Stimulated activated CD8-positive, alpha-beta memory T cell treated with anti-CD3 and anti-CD28 coated beads, Interleukin-7, amount 100 ng/mL, for 24 hours (primary cell): Measurements from ENCODE around the gene ZNF429.
"Not testable (repeated sequence)": the region's sequence is repeated elsewhere in the genome, so short reads cannot be mapped to it uniquely, and the experiment has no call there.

Source experiments
- DNase-seq: peaks from one replicate; pipeline ENCODE4 v3.0.0-alpha.2; 2020; ENCODE audit warnings: low read depth

Gene ZNF429

DNA sequence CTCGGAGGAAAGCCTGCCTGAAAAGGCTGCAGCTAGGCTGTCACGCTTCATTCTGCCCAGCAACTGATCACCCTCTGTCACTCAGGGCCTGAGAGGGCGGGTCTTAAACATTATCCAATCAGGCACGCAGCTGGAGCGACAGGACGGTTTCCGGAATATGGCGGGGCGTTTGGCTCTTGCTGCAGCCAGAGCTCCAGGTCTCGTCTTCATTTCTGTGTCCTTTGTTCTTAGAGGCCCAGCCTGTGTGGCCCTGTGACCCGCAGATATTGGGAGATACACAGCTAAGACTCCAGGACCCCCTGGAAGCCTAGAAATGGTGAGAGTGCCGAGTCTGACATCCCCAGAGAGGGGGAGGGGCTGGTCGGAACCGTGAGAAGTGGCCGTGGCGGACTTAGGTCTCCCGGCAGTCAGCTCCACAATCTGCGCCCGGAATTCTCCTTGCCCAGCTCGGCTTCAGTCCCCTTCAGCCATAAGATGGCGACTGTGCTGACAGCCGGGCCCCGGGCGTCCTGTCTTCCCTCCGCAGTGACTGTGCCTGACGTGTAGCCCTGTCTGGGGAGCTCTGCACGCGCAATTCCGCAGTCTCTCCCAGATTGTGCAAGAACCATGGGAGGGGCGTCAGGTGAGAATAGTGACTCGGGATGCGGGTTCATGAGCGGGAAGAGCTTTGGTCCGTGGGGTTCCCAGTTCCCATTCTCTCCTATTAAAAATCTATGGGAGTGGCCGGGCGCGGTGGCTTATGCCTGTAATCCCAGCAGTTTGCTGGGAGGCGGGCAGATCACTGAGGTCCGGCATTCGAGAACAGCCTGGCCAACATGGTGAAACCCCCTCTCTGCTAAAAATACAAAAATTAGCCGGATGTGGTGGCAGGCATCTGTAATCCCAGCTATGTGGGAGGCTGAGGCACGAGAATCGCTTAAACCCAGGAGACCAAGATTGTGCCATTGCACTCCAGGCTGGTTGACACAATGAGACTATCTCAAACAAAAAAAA lies at the start of gene ZNF429:
Gene ZNF429, plus strand, starts transcription at position 144 of the 993 bp plus-strand sequence. Its CDS starts 170 bp downstream, at position 314.
- DNase-seq = peak; percentile 76

DNA sequence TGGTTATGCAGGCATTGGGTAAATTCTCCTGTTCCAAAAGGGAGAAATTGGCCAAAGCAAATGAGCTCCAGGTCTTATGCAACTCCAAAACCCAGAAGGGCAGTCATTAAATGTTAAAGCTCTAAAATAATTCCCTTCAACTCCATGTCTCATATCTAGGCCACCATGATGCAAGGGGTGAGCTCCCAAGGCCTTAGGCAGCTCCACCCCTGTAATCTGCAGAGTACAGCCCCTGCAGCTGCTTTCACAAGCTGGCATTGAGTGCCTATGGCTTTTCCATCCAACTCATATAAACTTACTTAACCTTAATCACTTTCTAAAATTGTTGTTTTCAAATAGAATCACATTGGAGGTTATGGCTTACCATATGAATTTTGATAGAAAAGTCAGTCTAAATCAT lies 44.7 kb upstream of the ZNF429 start:
- no peak for DNase-seq

DNA sequence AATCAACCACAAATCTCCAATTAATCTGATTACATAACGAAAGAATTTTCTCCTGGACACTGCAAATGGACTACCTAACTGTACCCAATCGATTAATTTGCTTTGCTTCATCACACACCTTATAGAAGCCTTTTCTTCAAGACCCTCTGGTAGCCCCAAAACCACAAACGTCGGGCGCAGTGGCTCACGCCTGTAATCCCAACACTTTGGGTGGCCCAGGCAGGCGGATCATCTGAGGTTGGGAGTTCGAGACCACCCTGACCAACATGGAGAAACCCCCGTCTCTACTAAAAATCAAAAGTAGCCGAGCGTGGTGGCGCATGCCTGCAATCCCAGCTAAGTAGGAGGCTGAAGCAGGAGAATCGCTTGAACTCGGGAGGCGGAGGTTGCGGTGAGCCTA lies 42.9 kb upstream of the ZNF429 start:
- no peak for DNase-seq

DNA sequence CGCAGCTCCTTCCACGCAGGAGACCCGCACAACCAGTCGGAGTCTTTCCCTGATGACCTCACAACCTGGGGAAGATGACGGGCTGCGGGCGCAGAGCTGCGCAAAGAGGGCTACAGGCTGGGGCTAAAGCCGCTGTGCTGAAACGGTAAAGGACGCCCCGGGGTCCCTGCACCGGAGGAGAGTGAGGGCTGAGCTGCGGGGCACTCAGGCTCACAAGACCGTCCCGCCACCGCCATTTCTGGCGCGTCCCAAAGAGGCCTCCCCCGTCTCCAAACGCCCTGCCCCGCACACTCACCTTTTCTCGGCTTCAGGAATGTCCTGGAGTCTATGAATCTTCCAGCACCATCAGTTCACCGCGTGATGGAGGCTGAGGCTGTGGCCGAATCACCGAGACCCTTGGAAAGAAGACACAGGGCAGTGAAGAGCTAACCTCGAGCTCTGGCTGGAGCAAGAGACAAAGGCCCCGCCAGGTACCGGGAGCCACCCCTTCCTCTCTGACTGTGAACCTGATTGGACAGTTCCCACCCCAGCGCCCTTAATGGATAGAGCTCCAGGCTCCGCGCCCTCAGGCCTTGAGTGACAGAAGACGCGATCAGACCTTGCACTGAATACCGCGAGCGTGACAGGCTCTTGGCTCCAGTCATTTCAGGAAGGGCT lies 41.8 kb upstream of the ZNF429 start:
- DNase-seq = no peak

DNA sequence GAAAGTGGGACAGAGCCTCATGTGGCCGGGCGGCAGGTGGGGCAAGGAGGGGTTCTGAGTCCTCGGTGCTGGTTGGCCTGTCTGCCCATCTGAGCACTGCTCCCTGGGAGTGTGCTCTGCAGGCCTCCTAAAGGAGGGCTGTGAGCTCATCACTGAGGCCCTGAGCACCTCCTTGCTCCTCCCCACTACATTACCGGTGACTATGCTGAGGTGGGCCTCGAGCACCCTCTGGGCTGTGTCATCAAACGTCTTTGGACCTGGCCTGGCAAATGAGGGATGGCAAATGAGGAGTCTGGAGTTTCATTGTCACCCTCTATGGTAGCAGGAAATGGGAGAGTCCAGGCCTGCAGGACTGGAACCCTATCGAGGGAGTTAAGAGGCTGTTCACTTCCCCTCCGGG lies 38.8 kb upstream of the ZNF429 start:
- DNase-seq = no peak

DNA sequence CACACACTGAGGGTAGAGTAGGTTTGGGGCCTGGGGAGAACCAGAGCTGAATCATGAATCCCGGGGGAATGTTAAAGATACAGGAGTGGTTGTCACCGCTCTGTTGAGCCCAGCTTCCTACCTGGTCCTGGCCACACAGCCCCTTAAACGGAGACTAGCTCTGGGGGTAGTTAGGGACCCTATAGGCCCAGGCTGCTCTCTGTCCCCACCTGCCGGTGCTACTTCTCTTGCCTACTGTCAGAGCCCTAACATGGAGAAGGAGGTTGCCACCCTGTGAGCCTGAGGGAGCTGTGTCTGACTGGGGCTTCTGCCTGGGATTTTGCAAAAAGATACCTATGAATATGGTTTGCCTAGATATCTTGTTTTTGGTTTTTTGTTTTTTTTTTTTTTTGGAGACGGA lies 36.6 kb upstream of the ZNF429 start:
- DNase-seq = no peak

DNA sequence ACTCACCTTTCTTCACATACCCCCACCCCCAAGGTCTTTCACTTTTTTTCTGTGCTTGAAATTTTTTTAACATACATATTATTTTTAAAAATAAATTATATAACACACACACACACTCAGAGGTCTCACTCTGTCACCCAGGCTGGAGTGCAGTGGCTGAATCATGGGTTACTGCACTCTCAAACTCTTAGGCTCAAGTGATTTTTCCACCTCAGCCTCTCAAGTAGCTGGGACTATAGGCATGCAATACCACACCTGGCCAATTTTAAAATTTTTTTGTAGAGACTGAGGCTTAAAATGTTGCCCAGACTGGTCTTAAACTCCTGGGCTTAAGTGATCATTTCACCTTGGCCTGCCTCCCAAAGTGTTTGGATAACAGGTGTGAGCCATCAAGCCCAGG lies 32.9 kb upstream of the ZNF429 start:
- no peak for DNase-seq

DNA sequence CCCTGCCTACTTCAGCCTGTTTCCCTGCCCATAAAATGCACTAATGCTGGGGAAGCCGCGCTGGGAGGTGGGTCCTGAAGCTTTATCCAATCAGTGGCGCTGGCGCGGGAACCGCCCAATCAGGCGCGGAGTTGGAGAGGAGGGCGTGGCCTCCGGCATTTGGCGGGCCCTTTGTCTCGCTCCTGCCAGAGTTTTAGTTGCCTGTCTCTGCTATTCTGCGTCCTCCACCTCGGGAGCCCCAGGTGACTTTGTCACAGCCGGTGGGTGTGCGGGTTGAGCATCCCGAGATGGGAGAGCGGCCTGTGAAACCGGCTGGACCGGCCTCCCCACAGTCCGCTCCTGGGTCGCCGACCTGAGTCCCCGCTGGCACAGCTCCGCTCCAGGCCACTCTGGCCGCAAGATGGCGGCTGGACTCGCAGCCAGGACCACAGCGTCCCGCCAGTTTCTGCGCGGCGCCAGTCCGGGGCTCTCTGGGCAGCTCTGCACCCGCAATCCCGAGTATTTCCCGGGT lies 30.7 kb upstream of the ZNF429 start:
- DNase-seq = peak; percentile 73

DNA sequence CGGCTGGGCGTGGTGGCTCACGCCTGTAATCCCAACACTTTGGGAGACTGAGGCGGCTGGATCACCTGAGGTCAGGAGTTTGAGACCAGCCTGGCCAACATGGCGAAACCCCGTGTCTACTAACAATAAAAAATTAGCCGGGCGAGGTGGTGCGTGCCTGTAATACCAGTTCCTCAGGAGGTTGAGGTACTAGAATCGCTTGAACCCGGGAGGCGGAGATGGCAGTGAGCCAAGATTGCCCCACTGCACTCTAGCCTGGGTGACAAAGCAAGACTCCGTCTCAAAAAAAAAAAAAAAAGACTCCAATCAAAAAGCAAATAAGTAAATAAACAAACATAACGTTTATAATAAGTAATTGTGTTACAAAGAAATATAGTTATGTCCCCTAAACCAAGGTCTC lies 23.0 kb upstream of the ZNF429 start:
- DNase-seq = not testable (repeated sequence)

DNA sequence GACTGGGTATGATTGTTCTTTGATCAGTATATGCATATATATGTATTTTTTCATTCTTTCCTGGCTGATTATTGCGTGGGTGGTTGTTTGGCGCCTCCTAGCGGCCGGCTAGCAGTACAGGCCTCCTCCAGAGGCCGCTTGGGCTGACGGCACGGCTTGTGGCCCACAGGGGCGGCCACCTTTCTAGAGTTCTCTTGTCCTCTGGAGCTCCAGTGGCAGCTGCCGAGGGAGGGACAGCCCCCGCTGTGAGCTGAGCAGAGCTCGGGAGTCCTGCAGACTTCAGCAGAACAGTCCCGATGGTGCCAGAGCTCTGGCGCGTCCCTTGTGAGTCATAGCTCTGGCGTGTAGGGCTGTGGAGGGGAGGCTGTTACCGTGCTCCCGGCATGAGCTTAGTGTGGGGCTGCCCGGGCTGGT lies 22.5 kb upstream of the ZNF429 start:
- DNase-seq = peak; percentile 39

DNA sequence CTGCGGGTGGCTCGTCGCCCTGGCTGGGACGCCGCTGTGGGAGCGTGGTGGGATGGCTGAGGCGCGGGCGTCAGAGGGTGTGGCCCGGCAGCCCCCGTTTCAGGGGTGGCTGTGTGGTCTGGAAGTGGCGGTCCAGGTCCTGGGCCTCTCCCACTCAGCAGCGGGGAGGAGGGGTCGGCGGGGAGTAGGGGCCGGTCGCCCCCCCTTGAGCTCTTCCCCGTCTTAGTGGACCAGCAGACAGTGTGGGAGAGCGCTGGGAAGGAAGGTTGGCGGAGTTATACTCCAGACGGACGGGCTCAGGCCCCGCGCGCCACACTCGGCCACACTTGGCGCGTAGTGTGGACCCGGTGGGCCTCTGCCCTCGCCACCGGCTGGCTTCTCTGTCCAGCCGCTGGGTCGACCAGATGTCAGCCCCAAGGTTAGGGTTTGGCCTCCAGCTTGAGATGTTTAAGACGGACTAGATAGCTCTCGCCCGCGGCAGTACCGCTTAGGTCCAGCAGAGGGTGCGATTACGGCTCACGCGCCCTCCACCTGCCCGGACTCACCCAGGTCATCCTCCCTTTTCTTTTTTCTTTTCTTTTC lies 21.7 kb upstream of the ZNF429 start:
- peak; percentile 44 for DNase-seq

DNA sequence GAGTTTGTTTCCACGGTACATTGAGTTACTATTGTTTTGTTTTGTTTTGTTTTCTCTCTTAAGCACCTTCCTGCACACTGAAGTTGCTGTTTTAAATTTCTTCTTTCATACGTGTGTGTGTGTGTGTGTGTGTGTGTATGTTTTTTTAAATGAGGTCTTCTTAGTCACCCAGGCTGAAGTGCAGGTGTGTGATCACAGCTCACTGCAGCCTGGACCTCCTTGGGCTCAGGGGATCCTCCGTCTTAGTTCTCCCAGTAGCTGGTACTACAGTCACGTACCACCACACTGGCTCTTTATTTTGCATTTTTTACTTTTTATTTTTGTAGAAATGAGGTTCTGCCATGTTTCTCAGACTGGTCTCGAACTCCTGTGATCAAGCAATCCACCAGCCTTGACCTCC lies 20.8 kb upstream of the ZNF429 start:
- no peak for DNase-seq

DNA sequence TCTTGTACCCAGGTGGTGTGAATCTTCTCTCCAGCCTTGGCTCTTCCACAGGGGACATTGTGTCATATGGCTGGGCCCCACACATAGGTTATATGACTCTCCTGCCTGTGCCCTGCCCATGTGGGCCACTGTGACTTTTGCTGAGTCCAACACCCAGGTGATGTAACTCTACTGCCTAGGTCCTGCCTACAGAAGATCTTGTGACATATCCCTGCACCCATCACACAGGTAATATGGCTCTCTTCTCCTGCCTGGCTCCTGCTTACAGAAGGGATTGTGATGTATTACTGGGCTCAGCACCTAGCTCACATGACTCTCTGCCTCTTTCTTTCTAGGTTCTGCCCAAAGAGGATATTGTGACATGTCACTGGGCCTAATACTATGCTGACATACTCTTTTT lies 19.5 kb upstream of the ZNF429 start:
- DNase-seq = no peak

DNA sequence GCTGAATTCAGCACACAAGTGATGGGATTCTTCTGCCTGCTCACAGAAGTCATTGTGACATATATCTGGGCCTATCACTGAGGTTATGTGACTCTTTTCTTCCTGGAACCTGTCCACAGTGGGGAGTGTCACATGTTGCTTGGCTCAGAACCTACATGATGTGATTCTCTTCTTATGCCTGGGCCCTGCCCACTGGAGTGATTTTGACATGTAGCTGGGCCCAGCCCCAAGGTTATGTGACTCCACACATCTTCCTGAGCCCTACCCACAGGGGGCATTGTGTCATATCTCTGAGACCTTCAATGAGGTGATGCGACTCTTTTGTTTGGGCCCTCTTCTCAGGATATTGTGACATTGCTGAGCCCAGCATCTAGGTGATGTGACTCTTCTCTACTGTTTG lies 17.4 kb upstream of the ZNF429 start:
- DNase-seq = no peak

DNA sequence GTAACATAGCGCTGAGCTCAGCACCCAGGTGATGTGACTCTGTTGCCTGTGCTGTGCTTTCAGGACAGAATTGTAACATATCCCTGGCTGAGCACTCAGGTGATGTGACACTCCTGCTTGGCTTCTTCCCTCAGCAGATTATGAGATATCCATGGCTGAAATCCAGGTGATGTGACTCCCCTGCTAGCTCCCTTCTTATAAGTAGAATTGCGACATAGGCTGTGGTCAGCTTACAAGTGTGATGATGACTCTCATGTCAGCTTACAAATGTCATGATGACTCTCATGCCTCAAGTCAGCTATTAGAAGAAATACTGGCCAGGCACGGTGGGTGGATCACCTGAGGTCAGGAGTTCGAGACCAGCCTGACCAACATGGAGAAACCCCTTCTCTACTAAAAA lies 14.3 kb upstream of the ZNF429 start:
- no peak for DNase-seq

DNA sequence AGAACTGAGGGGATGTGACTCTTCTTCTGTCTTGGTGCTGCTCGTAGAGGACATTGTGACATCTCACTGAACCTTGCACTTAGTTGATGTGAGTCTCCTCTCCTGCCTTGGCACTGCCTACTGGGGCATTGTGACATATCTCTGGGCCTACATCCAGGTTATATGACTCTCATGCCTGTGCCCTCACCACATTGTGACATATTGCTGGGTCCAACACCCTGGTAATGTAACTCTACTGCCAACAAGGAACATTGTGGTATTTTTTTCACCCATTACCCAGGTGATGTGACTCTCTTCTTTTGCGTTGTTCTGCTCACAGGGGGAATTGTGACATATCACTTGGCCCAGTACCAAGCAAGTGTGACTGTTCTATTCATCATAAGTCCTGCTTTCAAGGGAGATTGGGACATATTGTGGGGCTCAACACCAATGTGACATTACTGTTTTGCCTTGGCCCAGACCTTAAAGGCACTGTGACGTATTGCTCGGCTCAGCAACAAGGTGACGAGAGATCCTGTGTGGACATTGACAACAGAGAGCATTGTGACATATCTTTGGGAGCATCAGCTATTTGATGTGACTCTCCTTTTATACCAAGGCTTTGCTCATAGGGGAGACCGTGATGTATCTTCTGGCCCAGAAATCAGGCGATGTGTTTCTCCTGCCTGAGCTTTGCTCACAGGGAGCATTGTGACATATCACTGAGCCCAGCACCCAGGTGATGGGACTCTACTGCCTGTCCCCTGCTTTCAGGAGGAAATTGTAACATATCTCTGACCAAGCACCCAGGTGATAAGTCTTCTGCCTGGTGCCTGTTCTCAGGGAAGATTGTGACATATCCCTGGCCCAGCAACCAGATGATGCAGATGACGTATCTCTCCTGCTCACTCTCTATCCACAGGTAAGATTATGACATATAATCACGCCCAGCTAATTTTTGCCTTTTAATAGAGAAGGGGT lies 12.2 kb upstream of the ZNF429 start:
- no peak for DNase-seq

DNA sequence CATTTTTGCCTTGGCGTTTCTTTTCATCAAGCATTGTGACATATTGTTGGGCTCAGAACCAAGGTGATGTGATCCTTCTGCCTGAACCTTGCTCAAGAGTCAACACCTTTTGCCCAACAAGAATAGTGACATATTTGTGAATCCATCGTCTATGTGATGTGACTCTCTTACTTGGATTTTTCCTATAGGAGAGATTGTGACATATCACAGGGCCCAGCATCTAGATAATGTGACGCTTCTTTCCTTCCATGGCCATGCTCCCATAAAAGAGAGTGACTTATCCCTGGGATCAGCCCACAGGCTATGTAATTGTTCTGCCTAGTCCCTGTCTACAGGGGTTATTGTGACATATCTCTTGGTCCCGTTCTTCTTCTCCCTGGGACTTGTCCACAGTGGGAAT lies 8.5 kb upstream of the ZNF429 start:
- no peak for DNase-seq

DNA sequence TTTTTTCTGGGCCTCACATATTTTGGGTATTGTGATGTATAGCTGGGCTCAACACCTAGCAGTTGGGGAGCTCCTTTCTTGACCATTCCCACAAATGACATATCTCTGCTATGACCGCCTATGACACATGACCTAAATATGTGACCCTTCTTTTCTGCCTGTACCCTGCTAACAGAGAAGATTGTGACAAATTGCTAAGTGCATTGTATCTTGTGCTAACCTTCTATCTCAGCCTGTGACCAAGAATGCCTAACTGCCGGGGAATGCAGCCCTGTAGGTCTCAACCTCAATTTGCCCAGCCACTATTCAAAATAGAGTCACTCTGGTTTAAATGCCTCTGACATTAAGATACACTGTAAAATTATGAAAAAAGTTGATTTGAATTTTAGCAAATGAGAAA lies 6.8 kb upstream of the ZNF429 start:
- no peak for DNase-seq

DNA sequence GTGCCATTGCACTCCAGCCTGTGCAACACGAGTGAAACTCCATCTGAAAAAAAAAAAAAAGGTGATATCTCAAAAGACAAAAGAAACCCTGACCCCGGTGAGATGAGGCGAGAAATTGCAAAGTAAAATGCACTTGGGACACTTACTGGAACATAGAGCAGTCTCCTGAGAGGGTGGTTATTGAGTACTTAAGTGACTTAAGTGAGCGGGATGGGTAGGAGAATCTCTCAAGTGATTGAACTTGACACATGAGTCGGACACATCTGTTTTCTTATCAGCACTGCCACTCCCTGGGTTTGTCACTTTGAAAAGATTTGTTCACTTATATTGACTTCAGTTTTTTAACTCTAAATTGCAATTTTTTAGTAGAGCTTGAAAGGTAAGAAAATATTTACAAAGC lies 2.8 kb downstream of the ZNF429 start:
- no peak for DNase-seq

DNA sequence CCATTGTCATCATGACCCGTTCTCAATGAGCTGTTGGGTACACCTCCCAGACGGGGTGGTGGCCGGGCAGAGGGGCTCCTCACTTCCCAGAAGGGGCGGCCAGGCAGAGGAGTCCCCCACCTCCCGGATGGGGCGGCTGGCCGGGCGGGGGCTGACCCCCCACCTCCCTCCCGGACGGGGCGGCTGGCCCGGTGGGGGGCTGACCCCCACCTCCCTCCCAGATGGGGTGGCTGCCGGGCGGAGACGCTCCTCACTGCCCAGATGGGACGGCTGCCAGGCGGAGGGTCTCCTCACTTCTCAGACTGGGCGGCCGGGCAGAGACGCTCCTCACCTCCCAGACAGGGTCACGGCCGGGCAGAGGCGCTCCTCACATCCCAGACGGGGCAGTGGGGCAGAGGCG lies 5.7 kb downstream of the ZNF429 start:
- DNase-seq = not testable (repeated sequence)

DNA sequence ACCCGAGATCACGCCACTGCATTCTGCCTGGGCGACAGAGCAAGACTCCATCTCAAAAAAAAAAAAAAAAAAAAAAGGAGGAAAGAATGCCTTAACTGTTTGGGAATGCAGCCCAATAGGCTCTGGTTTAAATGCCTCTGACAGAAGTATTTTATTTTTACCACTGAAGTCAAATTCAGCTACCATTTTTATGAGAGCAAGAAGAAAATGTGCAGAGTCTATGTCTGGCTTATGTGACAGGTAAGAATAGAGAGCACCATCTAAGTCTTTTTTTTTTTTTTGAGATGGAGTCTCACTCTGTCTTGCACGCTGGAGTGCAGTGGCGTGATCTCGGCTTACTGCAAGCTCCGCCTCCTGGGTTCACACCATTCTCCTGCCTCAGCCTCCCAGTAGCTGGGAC lies 7.2 kb downstream of the ZNF429 start:
- not testable (repeated sequence) for DNase-seq

DNA sequence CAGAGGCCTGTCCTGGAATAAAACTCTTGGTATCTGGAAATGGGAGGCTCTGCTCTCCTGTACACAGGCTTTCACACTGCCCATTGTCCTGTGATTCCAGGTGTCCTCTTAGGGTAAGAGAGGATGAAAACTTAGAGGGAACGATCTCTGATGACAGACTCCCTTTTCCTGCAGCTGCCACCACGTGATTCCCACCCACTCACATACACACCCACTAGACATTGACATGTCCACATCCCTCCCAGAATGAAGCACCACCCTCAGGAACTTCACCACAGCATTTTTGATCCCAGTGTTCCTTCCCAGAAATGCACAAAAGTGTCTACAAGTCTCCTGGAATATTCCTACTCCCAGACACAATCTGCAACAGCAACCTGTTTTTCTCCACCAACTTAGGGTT lies 8.2 kb downstream of the ZNF429 start:
- DNase-seq = no peak
